ENCODE data around the gene TXNDC12.

DNA sequence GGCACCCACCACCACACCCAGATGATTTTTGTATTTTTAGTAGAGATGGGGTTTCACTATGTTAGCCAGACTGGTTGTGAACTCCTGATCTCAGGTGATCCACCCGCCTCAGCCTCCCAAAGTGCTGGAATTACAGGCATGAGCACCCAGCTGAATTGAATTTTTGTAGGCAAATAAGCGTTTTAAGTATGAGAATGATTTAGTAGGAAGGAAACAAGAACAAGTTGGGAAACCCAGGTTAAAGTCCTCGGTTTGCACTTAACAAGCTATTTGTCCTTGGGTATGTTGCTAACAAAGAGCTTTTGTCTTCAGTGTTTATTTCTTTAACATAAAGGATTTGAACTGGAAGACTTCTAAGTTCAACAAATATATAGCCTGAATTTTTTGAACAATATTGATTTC lies 25.0 kb upstream of the TXNDC12 start:
- TF ChIP-seq, protein P1, sequence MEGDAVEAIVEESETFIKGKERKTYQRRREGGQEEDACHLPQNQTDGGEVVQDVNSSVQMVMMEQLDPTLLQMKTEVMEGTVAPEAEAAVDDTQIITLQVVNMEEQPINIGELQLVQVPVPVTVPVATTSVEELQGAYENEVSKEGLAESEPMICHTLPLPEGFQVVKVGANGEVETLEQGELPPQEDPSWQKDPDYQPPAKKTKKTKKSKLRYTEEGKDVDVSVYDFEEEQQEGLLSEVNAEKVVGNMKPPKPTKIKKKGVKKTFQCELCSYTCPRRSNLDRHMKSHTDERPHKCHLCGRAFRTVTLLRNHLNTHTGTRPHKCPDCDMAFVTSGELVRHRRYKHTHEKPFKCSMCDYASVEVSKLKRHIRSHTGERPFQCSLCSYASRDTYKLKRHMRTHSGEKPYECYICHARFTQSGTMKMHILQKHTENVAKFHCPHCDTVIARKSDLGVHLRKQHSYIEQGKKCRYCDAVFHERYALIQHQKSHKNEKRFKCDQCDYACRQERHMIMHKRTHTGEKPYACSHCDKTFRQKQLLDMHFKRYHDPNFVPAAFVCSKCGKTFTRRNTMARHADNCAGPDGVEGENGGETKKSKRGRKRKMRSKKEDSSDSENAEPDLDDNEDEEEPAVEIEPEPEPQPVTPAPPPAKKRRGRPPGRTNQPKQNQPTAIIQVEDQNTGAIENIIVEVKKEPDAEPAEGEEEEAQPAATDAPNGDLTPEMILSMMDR (IDR thresholded peaks at IDR 0.05 in 8 of 11, conservative IDR thresholded peaks at IDR 0.05 in 3 of 11): no peak
- TF ChIP-seq POLR2A (IDR thresholded peaks at IDR 0.05): no peak

All from spleen (tissue), 7 donors.